Stimulated activated CD4-positive, alpha-beta T cell treated with anti-CD3 and anti-CD28 coated beads, TNF-alpha, amount 100 ng/mL, for 24 hours (primary cell): ENCODE data around the gene KIF1A.

Experiments
- DNase-seq, 3 experiments: peaks; one replicate each; pipeline ENCODE4 v3.0.0-alpha.2; 2020; ENCODE audit warnings: low read depth in 3 of 3

KIF1A gene

DNA sequence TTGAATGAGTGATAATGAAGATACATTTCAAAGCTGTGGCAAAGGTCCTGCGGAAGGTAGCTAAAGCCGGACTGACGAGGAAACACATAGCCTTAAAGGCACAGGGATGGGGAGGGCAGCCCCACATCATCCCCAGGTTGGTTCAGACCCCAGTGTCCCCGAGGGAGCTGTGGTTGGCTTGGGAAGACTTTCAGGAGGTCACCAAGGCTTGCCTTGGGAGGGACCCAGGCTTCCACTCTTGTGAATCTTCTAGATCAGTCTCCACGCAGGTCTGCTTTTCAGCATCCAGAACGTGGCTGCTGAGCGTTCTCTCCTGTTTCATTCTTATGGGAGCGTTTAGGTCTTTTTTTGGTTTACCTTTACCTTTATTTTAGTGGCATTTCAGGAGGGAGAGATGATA lies 16.8 kb downstream of the KIF1A start:
- DNase-seq: no peak

DNA sequence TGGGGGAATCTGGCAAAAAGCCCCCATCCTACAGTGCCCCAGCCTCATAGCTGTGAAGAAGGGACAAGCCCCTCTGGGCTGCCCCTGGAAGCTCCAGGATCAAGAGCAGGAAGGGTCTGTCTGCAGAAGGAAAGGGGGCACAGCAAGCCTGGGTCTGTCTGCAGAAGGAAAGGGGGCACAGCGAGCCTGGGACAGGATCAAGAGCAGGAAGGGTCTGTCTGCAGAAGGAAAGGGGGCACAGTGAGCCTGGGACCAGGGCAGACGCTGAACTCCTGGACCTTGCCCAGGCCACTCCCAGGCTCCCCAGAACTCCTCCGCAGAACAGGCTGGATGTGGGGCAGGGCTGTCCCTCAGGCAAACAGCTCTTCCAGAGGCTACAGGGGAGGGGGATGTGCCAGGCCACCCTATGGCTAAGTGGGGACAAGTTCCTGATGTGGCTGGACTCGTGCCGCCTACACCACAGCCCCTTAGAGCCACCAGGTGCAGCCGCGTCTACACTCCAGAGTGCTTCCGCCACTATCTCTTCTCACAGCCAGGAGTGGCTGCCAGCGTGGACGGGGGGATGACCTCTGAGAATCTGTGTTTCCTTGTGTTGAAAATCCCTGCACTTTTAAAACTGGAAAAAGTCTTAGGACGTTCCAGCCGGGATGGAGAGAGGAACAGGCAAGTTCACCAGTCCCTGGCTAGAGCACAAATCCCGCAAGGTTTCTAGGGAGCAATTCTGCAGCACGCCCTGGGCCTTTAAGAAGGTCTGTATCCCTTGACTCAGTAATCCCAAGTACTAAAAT lies 20.8 kb downstream of the KIF1A start:
- no peak for DNase-seq

DNA sequence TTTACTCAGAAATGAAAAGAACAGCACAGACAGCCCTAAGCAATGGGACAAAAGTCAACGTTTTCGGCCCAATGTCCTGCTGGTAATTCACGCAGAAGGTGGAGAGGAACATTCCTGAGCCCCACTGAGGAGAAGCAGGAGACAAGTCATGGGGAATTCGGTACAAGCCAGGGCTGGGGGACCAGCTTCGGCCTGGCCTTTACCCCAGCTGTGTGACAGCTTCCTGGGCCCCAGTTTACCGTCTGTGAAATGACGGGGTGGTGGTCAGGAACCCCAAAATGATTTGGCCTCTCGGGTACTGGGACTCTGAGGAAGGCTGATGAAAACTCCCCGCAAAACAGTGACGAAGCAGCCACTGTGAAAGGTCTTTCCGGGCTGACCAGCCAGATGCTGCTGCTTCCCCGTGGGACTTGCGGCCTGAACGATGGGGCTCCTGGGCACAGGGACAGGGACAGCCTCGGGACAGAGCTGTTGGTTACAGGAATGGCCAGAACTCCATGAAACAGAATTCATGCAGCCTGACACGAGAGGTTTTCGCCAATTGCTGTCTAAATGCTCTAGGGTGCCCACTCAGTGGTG lies 21.6 kb downstream of the KIF1A start:
- DNase-seq: no peak

DNA sequence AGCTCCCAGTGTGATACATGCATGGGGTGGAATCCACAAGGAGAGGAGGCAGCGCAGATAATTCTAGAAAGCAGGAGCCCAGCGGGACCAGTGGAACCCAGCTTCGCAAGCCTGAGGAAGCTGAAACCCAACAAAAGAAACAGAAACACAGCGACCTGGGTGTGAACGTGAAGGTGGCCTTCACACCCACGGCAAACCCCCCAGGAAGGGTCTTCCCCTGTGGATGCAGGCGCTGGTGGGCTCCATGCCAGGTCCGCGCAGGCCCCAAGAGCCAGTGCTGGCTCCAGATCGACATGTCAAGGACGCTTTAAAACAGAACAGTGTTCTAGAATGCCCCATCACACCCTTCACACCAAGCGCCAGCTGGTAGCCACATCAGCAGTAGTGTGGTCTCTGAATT lies 22.1 kb downstream of the KIF1A start:
- DNase-seq: no peak

DNA sequence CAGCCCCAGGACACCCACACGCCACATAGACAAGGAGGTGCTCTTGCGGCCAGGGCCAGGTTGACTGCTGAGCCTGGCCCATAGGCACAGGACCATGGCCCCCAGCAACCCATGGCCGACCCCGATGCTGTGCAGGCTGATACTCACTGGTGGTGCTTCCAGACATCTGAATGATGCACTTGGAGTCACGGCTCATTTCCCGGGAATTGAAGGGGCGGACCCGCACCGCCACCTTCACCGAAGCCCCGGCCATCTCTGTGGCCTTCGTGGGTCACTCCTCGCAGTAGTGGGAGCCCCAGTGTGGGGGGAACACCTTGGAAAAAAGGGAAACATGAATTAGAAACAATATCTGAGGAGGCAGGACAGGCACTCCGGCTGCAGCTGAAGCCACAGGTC lies 22.5 kb downstream of the KIF1A start:
- no peak for DNase-seq

DNA sequence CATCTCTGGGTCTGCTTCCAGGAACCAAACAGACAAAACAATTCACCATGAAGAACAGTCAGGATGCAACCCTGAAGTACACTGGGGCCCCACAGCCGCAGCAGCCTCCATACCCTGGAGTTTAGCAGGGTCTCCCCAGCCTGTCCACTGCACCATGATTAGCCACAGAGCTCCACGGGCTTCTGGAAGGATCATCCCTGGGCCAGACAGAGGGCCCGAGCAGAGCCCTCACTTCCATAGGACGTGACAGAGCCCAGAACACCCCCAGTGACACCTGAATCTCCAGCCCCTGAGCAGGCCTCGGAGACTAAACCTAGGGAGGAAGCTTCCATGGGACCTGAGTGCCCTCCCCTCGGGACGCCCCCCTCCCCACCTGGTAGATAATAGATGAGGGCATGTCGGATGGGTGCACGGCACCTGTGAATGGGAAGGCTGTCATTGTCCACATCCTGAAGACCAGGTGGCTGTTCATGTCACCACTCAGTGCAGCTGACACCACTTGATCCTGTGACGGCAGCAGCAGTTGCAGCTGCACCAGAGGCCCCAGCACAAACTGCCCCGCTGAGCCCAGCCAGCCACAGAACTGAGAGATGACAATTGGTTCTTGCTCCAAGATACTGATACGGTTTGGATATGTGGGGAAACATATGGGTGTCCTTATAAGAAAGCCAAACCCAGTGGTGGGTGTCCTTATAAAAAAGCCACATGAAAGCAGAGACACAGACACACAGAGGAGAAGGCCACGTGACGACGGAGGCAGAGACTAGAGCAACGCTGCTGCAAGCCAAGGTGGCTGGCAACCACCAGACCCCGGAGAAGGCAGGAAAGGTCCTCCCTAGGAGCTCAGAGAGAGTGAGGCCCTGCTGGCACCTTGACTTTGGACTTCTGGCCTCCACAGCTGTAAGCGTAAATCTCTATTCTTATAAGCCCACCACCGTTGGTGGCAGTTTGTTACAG lies 23.2 kb downstream of the KIF1A start:
- no peak for DNase-seq

DNA sequence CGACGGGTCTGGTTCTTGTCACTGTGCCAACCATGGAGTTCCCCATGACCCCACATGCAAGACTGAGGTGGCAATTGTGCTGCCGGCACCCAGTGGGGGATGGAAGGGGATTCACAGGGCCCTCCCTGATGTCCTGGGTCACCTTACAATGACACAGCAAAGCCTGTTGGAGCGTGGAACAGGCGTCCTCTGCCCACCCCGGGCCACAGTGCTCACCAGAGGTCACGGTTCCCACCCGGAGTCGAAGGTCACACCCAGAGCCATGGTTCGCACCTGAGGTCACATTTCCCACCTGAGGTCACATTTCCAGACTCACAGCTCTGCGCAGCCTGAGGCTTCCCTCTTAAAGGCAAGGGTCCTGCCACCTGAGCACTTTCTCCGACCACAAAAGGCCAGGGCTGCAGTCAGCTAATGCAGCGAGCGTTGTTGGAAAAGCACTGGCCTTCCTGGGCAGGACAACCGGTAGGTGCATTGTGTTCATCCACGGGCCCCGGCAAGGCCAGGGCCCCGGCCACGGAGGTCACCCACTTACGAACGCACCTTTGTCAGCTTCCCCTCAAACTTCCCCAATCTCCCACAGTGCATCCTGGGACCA lies 24.0 kb downstream of the KIF1A start:
- DNase-seq: no peak

DNA sequence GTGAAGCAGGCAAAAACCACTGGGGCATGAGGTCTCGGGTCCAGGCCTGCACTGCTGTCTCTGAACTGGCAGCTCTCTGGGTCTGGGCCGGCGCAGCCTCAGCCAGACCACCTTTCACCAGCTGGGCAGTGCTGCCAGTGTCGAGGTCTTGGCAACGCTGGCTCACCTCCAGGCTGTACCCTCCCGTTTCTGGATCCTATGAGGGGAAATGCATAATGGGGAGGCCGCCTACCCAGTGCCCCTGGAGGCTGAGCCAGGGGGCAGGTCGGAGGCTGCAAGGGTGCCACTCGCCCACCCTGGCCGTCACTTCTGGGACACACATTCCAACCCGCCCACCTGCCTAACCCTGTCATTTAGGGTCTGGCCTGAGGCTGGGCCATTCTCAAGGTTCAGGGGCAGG lies 24.6 kb downstream of the KIF1A start:
- no peak for DNase-seq

DNA sequence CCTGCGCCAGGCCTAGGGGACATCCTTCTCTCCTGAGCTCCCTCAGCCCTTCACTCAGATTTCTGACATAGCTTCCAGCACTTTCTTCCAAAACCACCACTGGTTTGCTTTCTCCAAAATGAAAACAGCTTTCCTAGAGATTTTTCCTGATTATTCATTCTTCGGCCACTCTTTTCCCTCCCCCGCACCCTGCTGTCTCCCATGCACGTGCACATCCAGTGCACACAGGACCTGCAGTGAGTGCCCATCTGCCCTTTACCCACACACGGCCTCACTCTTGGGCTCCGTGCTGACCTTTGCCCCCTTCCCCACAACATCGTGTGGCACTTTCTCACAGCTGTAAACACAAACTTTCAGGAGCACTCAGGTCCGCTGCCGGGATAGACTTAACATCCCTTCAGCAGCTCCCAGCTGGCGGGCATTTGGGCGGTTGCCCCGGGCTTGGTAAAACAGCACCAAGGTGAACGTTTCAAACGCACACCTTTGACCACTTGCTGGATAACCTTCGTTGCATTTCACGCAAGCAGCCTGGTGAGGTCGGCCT lies 25.8 kb downstream of the KIF1A start:
- DNase-seq: no peak

DNA sequence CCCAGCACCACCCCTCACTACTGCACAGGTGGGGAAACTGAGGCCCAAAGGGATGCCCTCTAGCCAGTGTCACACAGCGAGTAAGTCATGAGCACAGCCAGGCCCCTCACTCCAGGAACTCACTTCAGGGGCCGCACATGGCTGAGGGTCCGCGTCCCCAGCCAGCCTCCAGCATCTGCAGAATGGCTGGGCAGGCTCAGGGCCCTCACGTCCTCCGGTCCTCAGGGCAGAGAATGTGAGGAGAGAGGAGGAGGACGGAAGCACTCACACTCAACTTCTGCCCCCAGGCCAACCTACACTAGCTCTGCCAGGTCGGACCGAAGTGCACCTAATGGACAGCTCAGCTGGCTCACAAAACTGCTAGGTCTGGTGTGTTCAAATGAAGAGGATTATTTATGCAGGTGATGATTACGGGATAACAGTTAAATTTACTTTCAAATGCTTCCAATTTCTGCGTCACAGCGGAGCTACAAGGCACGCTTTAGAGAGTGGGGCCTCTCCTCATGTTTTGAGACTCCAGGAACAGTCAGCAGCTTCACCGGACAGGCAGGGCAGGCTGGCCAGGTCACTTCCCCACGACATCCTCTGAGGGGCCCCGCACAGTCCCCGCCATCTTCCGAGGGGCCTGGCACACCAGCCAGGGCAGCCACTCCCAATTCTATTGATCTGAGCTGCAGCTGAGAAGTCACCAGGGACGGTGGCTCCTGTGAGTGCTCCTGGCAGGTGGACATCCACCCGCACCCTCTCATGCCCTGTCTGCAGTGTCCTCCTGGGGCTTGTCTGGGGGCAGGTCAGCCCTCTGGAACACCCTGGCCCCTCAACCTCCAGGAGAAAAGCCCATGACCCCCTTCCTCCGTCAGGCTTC lies 26.5 kb downstream of the KIF1A start:
- no peak for DNase-seq

DNA sequence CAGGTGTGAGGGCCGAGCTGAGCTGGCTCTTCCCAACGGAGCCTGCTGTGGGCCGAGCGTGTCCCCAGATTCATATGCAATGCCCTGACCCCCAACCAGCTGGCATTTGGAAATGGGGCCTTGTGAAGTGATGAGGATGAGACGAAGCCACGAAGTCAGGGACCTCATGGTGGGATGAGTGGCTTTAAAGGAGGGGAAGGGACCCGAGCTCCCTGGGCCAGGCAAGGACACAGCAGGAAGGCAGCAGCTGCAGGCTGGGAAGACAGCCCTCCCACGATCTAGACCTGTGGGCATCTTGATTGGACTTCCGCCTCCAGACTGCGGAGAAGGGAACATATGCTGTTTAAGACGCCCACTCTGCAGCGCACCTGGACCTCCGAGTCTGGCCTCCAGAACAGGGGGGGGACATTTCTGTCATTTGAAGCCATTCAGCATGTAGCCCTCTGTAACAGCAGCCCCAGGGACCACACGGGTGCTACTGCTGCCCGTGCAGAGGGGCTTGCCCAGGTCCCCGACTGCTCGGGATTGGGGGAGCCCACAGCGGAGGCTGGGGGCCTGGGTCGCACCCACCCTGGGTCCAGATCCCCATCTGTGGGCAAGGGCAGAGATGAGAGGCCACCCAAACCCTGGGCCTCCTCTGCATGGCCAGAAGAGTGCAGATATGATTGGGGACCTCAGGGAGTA lies 27.2 kb downstream of the KIF1A start:
- no peak for DNase-seq

DNA sequence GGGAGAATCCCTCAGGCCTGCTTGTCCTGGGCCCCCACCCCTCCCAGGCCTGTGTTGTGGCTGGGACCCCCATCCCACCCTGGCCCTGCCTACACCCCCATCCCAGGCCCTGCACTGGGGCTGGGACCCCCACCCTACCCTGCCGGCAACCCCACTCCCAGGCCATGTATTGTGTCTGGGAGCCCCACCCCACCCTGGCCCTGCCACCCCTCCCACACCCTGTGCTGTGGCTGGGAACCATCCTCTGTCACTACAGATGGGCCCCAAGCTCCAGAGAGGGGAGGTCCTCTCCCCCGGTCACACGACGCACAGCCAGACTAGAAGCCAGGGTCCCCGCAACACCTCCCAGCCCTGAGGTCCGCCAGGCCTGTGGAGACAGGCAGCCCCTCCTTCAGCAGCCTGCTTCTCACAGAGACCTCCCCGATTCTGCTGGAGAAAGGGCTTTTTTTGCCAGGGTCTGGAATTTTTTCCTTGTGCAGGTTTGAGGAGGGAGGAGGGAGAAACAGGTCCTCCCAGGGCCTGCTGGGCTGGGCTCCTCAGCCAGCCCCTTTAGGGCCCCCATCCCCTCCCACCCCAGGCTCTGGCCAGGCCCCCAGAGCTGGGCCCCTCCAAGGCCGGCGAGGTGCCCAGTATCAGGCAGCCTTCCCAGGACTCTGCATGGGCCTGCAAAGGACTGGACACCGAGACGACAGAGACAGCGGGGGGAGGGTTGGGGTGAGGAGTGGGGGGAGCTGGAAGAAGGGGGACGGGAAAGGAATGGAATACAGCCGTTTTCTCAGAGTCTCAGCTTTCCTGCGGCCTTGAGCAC lies 28.0 kb downstream of the KIF1A start:
- DNase-seq: no peak

DNA sequence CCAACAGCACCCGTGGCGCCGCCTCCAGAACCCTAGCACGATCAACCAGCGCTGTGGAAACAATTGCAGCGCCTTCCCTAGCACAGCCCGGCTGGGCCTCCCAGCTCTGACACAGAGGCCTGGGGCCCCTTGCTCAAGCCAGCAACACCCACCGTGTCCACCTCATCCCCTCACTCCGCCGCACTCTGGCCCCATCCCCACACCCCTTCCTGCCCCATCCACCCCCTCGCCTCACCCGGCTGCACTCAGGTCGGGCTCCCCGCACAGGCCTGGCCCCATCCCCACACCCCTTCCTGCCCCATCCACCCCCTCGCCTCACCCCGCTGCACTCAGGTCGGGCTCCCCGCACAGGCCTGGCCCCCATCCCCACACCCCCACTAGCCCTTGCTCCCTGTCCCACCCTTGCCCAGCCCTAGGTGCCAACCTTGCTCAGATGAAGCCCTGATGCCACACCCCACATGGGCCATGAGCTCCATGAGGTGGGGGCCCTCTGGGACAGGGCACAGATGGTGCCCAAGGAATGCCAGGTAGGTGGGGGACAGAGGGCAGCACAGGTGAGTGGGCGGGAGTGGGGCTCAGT lies 28.7 kb downstream of the KIF1A start:
- no peak for DNase-seq

DNA sequence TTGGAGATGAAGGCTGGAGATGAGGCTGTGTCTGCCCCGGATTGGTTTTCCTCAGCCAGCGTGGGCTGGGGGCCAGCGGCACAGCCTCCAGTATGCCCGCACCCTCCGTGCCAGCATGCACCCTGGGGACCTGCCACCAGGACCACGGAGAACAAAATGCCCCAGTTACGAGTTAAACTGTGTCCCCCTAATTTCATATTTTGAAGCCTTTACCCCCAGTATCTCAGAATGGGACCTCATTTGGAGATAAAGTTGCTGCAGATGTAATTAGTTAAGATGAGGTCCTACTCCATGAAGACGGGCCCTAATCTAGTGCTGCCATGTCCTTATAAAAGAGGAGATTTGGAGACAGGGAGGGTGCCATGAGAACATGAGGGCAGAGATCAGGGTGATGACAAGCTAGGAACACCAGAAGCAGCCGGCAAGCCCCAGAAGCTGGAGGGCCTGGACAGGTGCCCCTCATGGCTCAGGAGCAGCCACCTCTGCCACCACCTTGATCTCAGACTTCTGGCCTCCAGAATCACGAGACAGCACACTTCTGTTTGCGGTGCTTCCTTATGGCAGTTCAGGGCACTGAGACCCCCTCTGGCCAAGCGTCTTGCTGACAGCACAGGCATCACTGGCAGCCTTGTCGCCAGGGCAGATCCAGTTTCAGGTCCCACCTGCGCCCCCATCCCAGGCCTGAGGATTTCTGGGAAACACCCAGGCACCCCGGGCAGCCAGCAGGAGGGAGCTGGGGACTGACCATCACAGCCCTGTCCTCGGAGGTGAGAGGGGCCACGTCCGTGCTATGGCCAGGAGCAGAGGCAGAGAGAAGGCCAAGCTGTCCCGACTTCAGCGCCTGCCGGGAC lies 29.4 kb downstream of the KIF1A start:
- DNase-seq: no peak

DNA sequence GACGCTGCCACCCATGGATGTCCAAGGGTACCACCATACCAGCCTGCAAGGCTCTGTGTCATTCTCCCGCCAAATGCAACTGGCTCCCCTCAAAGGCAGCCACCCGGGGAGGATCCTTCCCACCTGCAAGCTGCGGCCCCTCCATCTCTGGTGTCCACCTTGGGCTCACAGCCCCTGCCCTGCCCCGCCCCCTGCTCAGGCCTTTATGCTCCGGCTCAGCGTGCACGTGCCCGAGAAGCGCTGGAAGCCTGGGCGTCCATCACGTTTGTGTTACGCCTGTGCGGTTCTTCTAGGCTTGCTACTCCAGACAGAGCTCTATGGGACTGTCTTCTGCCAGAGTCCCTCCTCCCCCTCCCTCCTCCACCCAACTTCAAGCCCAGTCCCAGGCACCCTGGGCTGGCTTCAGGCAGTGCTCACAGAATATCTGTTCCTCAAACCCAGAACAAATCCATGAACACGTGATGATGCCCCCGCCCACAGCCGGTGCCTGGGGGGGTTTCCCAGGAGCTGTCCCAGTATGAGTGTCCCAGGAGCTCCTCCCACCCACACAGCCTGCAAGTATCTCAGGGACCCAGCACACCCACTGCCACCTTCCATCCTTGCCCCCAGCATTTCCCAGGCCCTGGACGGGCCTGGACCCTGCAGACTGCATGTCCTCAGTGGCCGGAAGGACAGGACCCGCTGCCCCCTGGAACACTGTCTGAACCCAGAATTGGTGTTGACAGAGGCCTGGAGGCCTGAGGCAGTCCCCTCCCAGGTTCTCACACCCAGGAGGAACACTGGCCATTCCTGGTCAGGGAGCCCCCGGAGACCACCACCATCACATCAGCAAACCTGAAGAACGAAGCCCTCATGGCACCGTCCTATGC lies 30.3 kb downstream of the KIF1A start:
- DNase-seq: peak in 1 of 3 experiments; percentile 19

DNA sequence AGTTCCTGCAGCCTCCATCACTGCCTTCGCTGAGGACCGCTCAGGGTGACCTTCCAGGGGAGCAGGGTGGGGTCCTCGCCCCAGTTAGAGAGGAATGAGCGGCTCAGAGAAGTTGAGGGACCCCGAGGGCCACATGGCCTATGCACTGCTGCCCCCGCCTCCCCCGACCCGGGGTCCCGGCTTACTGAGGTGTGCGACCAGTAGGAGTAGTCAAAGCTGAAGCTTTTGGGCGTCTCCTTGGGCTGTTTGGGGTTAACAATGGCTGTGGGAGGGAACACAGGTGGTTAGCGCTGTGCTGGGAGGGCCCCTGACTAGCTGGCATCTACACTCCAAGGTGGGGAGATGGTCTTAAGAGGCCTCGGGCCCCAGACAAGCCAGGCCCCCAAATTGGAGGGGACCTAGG lies 31.0 kb downstream of the KIF1A start:
- no peak for DNase-seq

DNA sequence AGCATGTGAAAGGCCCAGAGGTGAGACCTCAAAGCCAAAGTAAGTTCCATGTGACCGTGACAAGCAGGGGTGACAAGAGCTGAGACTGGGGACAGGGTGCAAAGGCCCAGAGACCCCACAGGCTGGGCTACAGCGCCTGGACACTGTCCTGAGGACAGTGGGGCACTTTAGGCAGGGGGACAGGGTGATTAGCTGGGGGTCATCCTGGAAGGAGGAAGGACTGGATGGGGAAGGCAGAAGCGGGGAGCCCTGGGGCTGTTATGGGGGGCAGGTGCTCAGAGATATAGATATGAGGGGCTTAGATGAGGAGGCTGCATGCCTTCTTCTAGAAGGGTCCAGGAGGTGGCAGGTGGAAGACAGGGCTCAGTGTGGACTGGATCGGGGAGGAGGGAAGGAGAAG lies 31.5 kb downstream of the KIF1A start:
- DNase-seq: no peak
